WTC11 (cell line): ENCODE measurements around the gene CCL22. TPM values are rescaled to one million over a fixed set of nuclear protein-coding genes. Genes with fewer than 3 reads are reported as not detected.

Experiments
- ATAC-seq: fragments of 200-7000 bp; cut with Tn5 transposase; 2 replicates; pipeline ENCODE4 v1.10.0; 2021; ENCODE audit warnings: mild to moderate bottlenecking, moderate library complexity
- CTCF ChIA-PET: fragments of 300-600 bp; sonication (Branson Sonifier 250); formaldehyde crosslinking; loops from one replicate; lab custom pipeline; 2021; ENCODE audit warnings: antibody characterized with exemption; lab: Charles Lee
- POLR2A ChIA-PET: fragments of 350-600 bp; sonication (Branson Sonifier 250); formaldehyde crosslinking; loops from one replicate; lab custom pipeline; 2021; ENCODE audit warnings: antibody characterized with exemption; lab: Charles Lee
- DNase-seq: peaks from one replicate; pipeline ENCODE4 v3.0.0; 2021; ENCODE audit warnings: low spot score
- H3K27ac Mint-ChIP-seq: 2 replicates; pipeline ENCODE4 v1.8.0; 2021; ENCODE audit warnings: mixed read lengths
- H3K27me3 Mint-ChIP-seq: 2 replicates; pipeline ENCODE4 v1.8.0; 2021; ENCODE audit warnings: low read depth, mild to moderate bottlenecking, moderate library complexity, mixed read lengths
- H3K36me3 Mint-ChIP-seq: 2 replicates; pipeline ENCODE4 v1.8.0; 2021; ENCODE audit warnings: mixed read lengths
- H3K4me1 Mint-ChIP-seq: 2 replicates; pipeline ENCODE4 v1.8.0; 2022; ENCODE audit warnings: mixed read lengths
- H3K4me3 Mint-ChIP-seq: 2 replicates; pipeline ENCODE4 v1.8.0; 2021; ENCODE audit warnings: mild to moderate bottlenecking, moderate library complexity, mixed read lengths
- H3K9me3 Mint-ChIP-seq: 2 replicates; pipeline ENCODE4 v1.8.0; 2021; ENCODE audit warnings: mixed read lengths
- CREB1 ChIP-seq: sonication (generic); formaldehyde crosslinking; IDR thresholded peaks from 2 replicates; pipeline ENCODE4 v1.8.0; 2023; ENCODE audit warnings: mild to moderate bottlenecking, missing genetic modification reagents
- ETV6 ChIP-seq: sonication (generic); formaldehyde crosslinking; IDR thresholded peaks from 2 replicates; pipeline ENCODE4 v1.8.1; 2022; ENCODE audit warnings: mild to moderate bottlenecking, missing genetic modification reagents
- FOXK1 ChIP-seq: sonication (generic); formaldehyde crosslinking; IDR thresholded peaks from 2 replicates; pipeline ENCODE4 v1.8.0; 2022; ENCODE audit warnings: mild to moderate bottlenecking, moderate library complexity, missing genetic modification reagents
- FOXP1 ChIP-seq: sonication (generic); formaldehyde crosslinking; IDR thresholded peaks from 2 replicates; pipeline ENCODE4 v1.8.0; 2022; ENCODE audit warnings: missing genetic modification reagents, mild to moderate bottlenecking, moderate library complexity, borderline replicate concordance
- HMGA2 ChIP-seq: fragments of 250-450 bp; sonication (Bioruptor Pico); IDR thresholded peaks from 2 replicates; pipeline ENCODE4 v1.4.0; 2021; ENCODE audit warnings: mild to moderate bottlenecking, moderate library complexity
- JAZF1 ChIP-seq: fragments of 250-450 bp; sonication (Bioruptor Pico); IDR thresholded peaks from 2 replicates; pipeline ENCODE4 v1.9.0; 2021; ENCODE audit warnings: moderate library complexity, mild to moderate bottlenecking, inconsistent platforms
- MXD4 ChIP-seq: fragments of 250-450 bp; sonication (Bioruptor Pico); IDR thresholded peaks from 2 replicates; pipeline ENCODE4 v1.8.0; 2021; ENCODE audit warnings: mild to moderate bottlenecking, moderate library complexity, borderline replicate concordance
- NFYB ChIP-seq: sonication (generic); formaldehyde crosslinking; conservative IDR thresholded peaks from 2 replicates; pipeline ENCODE4 v1.8.0; 2022; ENCODE audit warnings: low read depth, missing genetic modification reagents
- RELA ChIP-seq: sonication (generic); formaldehyde crosslinking; IDR thresholded peaks from 2 replicates; pipeline ENCODE4 v1.8.1; 2022; ENCODE audit warnings: missing genetic modification reagents, mild to moderate bottlenecking, borderline replicate concordance
- total RNA-seq: library from RNA; stranded (reverse); gene quantifications from 3 replicates; pipeline ENCODE4 v1.2.3, GENCODE V29; 2021
- TF ChIP-seq, protein P1 (sequence below): sonication (generic); formaldehyde crosslinking; IDR thresholded peaks from 2 replicates; pipeline ENCODE4 v1.8.1; 2023; ENCODE audit warnings: mild to moderate bottlenecking, missing genetic modification reagents
- TF ChIP-seq, protein P2 (sequence below): fragments of 250-450 bp; sonication (Bioruptor Pico); IDR thresholded peaks from 2 replicates; pipeline ENCODE4 v1.9.0; 2021; ENCODE audit warnings: mild to moderate bottlenecking
- TF ChIP-seq, protein P3 (sequence below): sonication (generic); formaldehyde crosslinking; conservative IDR thresholded peaks from 2 replicates; pipeline ENCODE4 v1.8.1; 2023; ENCODE audit warnings: mild to moderate bottlenecking, low read depth, missing genetic modification reagents, moderate library complexity
- TF ChIP-seq, protein P4 (sequence below): fragments of 250-450 bp; sonication (Bioruptor Pico); IDR thresholded peaks from 2 replicates; pipeline ENCODE4 v1.9.0; 2021; ENCODE audit warnings: moderate library complexity, mild to moderate bottlenecking, inconsistent platforms, borderline replicate concordance
- TF ChIP-seq, protein P5 (sequence below): fragments of 250-450 bp; sonication (Bioruptor Pico); IDR thresholded peaks from 2 replicates; pipeline ENCODE4 v1.9.0; 2021; ENCODE audit warnings: mild to moderate bottlenecking
- TF ChIP-seq, protein P6 (sequence below): sonication (generic); formaldehyde crosslinking; IDR thresholded peaks from 2 replicates; pipeline ENCODE4 v1.8.1; 2022; ENCODE audit warnings: missing genetic modification reagents, borderline replicate concordance
- TF ChIP-seq, protein P7 (sequence below): sonication (generic); formaldehyde crosslinking; IDR thresholded peaks from 2 replicates; pipeline ENCODE4 v1.8.0; 2022; ENCODE audit warnings: mild to moderate bottlenecking, missing genetic modification reagents

CCL22 gene
- total RNA-seq, 1 experiment from 2014 or later: 0.35 TPM

DNA sequence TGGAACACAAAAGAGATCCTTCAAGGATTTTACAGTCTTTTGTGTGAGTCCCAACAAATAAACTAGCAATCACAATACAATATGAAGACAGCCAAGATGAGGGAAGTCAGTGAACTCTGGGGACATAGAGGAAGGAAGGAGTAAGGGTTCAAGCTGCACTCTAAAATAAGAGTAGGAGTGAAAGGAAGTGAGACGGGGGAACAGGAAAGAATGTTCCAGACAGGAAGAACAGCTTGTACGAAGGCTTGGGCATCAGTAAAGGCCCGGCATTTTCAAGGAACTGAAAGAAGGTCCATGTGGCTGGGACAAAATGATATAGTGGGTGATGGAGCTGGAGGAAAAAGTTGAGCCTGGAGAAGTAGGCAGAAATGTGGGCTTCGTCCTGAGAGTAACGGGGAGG is 50.5 kb downstream of the CCL22 start:
- H3K36me3 Mint-ChIP-seq: no peaks in the 10 kb centered on the region
- TF ChIP-seq, protein P1, sequence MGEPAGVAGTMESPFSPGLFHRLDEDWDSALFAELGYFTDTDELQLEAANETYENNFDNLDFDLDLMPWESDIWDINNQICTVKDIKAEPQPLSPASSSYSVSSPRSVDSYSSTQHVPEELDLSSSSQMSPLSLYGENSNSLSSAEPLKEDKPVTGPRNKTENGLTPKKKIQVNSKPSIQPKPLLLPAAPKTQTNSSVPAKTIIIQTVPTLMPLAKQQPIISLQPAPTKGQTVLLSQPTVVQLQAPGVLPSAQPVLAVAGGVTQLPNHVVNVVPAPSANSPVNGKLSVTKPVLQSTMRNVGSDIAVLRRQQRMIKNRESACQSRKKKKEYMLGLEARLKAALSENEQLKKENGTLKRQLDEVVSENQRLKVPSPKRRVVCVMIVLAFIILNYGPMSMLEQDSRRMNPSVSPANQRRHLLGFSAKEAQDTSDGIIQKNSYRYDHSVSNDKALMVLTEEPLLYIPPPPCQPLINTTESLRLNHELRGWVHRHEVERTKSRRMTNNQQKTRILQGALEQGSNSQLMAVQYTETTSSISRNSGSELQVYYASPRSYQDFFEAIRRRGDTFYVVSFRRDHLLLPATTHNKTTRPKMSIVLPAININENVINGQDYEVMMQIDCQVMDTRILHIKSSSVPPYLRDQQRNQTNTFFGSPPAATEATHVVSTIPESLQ: no peak
- TF ChIP-seq FOXK1 (CRISPR knock-in tag) (no peak), JAZF1 (no peak), HMGA2 (CRISPR knock-in tag) (no peak), CREB1 (CRISPR knock-in tag) (no peak), ETV6 (CRISPR knock-in tag) (no peak), MXD4 (CRISPR knock-in tag) (no peak), NFYB (CRISPR knock-in tag) (no peak), RELA (no peak), FOXP1 (CRISPR knock-in tag) (no peak)
- TF ChIP-seq, protein P2, sequence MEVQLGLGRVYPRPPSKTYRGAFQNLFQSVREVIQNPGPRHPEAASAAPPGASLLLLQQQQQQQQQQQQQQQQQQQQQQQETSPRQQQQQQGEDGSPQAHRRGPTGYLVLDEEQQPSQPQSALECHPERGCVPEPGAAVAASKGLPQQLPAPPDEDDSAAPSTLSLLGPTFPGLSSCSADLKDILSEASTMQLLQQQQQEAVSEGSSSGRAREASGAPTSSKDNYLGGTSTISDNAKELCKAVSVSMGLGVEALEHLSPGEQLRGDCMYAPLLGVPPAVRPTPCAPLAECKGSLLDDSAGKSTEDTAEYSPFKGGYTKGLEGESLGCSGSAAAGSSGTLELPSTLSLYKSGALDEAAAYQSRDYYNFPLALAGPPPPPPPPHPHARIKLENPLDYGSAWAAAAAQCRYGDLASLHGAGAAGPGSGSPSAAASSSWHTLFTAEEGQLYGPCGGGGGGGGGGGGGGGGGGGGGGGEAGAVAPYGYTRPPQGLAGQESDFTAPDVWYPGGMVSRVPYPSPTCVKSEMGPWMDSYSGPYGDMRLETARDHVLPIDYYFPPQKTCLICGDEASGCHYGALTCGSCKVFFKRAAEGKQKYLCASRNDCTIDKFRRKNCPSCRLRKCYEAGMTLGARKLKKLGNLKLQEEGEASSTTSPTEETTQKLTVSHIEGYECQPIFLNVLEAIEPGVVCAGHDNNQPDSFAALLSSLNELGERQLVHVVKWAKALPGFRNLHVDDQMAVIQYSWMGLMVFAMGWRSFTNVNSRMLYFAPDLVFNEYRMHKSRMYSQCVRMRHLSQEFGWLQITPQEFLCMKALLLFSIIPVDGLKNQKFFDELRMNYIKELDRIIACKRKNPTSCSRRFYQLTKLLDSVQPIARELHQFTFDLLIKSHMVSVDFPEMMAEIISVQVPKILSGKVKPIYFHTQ: no peak
- TF ChIP-seq, protein P3, sequence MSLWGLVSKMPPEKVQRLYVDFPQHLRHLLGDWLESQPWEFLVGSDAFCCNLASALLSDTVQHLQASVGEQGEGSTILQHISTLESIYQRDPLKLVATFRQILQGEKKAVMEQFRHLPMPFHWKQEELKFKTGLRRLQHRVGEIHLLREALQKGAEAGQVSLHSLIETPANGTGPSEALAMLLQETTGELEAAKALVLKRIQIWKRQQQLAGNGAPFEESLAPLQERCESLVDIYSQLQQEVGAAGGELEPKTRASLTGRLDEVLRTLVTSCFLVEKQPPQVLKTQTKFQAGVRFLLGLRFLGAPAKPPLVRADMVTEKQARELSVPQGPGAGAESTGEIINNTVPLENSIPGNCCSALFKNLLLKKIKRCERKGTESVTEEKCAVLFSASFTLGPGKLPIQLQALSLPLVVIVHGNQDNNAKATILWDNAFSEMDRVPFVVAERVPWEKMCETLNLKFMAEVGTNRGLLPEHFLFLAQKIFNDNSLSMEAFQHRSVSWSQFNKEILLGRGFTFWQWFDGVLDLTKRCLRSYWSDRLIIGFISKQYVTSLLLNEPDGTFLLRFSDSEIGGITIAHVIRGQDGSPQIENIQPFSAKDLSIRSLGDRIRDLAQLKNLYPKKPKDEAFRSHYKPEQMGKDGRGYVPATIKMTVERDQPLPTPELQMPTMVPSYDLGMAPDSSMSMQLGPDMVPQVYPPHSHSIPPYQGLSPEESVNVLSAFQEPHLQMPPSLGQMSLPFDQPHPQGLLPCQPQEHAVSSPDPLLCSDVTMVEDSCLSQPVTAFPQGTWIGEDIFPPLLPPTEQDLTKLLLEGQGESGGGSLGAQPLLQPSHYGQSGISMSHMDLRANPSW (CRISPR knock-in tag): no peak
- TF ChIP-seq, protein P4, sequence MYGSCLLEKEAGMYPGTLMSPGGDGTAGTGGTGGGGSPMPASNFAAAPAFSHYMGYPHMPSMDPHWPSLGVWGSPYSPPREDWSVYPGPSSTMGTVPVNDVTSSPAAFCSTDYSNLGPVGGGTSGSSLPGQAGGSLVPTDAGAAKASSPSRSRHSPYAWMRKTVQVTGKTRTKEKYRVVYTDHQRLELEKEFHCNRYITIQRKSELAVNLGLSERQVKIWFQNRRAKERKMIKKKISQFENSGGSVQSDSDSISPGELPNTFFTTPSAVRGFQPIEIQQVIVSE (CRISPR knock-in tag): no peak
- TF ChIP-seq, protein P5, sequence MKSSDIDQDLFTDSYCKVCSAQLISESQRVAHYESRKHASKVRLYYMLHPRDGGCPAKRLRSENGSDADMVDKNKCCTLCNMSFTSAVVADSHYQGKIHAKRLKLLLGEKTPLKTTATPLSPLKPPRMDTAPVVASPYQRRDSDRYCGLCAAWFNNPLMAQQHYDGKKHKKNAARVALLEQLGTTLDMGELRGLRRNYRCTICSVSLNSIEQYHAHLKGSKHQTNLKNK (CRISPR knock-in tag): no peak
- TF ChIP-seq, protein P6, sequence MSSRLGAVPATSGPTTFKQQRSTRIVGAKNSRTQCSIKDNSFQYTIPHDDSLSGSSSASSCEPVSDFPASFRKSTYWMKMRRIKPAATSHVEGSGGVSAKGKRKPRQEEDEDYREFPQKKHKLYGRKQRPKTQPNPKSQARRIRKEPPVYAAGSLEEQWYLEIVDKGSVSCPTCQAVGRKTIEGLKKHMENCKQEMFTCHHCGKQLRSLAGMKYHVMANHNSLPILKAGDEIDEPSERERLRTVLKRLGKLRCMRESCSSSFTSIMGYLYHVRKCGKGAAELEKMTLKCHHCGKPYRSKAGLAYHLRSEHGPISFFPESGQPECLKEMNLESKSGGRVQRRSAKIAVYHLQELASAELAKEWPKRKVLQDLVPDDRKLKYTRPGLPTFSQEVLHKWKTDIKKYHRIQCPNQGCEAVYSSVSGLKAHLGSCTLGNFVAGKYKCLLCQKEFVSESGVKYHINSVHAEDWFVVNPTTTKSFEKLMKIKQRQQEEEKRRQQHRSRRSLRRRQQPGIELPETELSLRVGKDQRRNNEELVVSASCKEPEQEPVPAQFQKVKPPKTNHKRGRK (CRISPR knock-in tag): no peak
- TF ChIP-seq, protein P7, sequence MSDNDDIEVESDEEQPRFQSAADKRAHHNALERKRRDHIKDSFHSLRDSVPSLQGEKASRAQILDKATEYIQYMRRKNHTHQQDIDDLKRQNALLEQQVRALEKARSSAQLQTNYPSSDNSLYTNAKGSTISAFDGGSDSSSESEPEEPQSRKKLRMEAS (CRISPR knock-in tag): no peak
- H3K4me1 Mint-ChIP-seq: peaks cover 3% of the 10 kb centered on the region; the same call in 1 of the 2 replicates
- ChIA-PET CTCF (interaction anchor here (1.2 to 2.0 kb wide), 3 partner anchors 8 to 107 kb away, joined by 4 to 7 read pairs (median 4); no protein-coding TSS in a partner anchor), POLR2A (interaction anchor here (0.5 to 0.7 kb wide), 2 partner anchors 8 to 235 kb away, joined by 3 to 4 read pairs; no protein-coding TSS in a partner anchor)
- ATAC-seq: no peak
- H3K27ac Mint-ChIP-seq: no peak overlapping the region
- no peaks in the 10 kb centered on the region for H3K9me3 Mint-ChIP-seq
- no peaks in the 10 kb centered on the region; the same call in 1 of the 2 replicates for H3K27me3 Mint-ChIP-seq
- DNase-seq: no peak
- no peak overlapping the region for H3K4me3 Mint-ChIP-seq
